NCI-H446 (cell line): Measurements from ENCODE around the gene SSR1.
"Not testable (repeated sequence)": the region's sequence is repeated elsewhere in the genome, so short reads cannot be mapped to it uniquely, and the experiment has no call there.

Experiments used
- DNase-seq, 2 experiments: peaks; one replicate each; lab custom pipeline; 2025; lab: John Stamatoyannopoulos, UW

Gene SSR1

DNA sequence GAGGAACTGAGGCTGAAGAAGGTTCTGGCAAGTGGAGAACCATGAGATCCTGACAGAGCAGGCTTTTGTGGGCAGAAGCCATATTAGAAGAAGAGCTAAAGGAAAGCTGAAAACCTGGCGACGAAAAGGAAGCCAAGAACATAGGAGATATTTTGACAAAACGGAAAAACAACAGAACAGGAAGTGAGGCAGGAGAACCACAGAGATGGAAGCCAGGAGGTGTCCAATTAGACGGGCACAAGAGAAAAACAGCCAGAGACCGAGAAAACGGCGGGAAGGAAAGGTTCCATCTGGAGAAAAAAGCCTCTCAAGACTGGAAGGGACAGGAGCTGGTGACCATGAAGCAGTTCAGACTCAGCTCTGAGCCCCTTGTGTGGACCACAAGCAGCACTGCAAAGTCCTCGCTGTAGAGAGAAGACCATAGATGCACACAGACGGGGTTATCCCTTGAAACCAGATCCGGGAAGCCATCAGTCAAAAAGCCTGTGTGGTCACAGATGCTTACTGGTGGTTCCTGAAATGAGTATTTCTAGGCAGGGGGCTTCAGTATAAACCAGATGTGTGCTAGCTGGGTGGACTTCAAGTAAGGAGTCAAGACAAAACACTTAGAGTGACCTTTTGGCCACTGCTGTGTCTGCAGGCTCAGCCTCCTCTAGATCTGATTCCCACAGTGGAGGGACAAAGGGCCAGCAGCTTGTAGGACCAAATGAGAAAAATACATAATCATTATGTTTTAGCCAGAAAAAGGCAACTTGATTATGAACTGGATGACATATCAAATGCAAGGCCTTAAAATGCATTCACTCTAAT, 30.7 kb downstream of the SSR1 start:
- no peak for DNase-seq

DNA sequence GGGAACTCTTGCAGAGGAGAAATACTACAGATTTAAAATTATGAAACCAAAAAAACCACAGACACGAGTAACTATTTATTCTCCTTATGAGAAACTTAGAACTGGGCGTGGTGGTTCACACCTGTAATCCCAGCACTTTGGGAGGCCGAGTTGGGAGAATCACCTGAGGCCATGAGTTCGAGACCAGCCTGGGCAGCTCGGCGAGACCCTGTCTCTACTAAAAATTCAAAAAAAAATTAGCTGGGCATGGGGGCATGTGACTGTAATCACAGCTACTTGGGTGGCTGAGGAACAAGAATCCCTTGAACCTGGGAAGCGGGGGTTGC, 36.8 kb downstream of the SSR1 start:
- no peak for DNase-seq

DNA sequence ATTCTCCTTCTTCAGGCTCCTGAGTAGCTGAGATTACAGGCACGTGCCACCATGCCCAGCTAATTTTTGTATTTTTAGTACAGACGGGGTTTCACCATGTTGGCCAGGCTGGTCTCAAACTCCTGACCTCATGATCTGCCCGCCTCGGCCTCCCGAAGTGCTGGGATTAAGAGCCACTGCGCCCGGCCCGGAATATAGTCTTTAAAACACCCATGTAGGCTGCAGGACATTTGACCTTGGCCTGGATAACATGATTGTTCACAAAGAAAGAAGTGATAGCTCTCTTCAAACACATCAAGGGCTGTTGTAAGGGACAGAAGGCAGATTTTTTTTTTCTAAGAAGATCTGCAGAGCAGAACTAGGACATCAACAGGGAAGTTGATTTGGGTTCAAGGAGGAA, 38.5 kb downstream of the SSR1 start:
- DNase-seq, result not testable (repeated sequence)

DNA sequence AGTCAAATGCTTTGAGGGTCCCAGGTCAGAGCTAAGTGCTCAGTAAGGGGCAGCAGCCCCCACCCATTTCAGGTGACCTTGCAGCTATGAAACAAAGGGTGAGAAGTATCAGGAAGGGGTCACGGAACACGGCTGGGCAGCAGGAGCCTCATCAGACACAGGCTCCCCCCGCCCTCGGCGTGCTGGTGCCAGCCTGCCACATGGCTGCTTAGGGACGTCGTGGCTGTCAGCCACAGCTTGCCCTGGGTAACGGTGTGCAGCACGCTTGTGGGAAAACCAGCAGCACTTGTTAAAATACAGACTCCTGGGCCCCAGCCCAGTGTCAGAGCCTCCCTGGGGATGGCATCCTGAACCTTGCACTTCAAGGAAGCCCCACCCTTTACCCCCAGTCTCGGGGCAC, 39.3 kb downstream of the SSR1 start:
- no peak for DNase-seq

DNA sequence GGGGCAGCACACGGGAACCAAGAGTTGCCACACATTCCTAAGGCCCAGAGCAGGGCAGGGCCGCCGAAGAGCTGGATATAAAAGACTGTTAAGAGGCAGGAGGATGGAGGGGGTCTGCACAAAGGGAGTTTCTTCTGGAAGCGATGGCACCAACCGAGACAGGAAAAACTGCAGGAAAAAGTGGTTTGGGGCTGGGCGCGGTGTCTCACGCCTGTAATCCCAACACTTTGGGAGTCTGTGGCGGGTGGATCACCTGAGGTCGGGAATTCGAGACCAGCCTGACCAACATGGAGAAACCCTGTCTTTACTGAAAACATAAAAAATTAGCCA, 41.8 kb downstream of the SSR1 start:
- DNase-seq, result no peak

DNA sequence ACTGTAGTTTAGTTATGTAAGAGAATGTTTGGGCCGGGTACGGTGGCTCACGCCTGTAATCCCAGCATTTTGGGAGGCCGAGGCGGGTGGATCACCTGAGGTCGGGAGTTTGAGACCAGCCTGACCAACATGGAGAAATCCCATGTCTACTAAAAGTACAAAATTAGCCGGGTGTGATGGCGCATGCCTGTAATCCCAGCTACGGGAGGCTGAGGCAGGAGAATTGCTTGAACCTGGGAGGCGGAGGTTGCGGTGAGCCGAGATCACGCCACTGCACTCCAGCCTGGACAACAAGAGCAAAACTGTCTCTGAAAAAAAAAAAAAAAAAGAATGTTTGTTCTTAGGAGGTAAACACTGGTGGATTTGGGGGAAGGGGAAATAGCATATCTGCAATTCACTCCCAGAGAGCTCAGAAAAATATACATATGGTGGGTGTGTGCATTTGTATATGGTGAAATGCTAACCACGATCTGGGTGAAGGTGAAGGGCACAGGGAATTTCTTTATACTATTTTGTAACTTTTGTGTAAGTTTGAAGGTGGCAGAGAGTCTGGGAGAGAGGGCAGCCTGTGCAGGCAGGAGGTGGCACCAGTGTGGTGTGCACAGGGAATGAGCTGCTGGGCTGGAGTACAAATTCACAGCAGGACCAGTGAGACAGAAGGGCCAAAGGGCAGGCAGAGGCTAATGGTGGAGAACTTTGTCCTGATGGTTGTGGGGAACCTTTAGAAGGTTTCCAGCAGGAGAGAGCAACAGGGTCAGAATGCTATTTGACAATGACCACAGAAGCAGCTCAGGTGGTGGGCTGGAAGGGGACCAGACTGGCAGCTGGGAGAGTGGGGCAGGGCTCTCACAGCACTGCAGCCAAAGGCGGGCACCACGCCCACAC, 42.4 kb downstream of the SSR1 start:
- peak in 1 of 2 experiments; percentile 32 for DNase-seq

DNA sequence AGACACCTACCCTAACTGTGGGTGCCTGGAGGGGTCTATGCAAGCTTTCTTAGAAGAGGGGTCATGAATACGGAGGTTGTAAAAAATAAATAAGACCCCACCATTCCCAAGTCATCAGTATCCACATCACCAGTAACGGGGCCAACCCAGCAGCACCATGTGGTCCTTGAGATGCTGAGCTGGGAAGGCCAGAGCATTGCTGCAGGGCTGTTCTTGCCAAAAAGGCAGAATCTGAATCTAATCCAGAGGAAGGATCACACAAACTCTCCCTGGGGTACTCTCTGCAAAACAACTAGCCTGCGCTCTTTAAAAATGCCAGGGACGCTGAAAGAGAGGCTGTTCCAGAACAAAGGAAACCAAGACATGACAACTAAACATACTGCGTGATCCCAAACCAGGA, 43.2 kb downstream of the SSR1 start:
- DNase-seq, result peak in 1 of 2 experiments; percentile 12

DNA sequence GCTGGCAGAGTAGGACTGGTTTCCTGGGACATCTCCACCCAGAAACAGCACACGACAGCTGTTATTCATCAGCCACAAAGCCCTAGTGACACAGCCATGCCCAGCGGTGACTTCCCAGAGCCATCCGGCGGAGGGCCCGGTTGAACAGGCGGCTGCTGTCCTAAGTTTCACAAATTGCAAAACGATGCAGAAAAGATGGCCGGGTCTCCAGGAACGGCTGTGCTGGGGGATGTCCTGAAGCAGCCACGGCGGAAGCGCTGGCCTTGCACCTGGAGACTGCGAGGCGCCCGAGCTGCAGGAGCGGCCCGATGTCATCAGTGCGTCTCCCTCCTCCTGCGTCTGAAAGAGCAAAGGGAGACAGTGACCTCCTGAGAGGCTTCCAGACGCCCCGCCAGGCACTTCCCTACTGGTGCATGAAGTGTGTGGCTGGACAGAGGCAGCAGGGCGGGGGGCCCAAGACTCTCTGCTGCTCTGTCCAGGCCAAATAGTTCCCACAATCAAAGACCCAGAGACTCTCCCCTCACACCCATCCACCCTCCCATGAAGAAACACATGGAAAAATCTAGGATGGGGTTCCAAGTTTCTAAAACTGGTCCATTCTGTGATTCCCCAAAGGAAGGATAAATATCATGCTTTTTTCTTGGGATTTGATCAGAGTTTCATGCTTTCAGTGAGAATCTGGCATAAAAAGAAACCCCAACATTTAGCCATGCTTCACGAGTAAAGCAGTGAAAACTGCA, 44.0 kb downstream of the SSR1 start:
- DNase-seq, result no peak

DNA sequence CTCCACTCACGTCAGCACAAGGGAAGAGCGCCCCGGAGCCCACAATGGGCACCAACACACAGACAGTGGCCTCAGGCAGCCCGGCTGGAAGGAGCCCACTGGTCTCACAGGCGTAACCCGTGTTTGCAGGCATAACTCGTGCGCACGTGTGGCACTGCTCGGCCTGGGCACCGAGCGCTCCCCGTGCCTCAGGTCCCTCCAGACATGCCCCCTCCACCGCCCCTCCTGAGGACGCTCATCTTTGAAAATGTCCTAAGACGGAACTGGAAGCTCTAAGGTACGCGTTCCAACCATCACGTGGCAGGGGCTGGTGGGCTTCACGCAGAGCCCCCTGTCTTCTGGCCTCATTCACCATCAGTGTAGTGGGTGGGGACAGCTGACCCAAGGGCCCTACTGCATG, 44.6 kb downstream of the SSR1 start:
- DNase-seq, result no peak

DNA sequence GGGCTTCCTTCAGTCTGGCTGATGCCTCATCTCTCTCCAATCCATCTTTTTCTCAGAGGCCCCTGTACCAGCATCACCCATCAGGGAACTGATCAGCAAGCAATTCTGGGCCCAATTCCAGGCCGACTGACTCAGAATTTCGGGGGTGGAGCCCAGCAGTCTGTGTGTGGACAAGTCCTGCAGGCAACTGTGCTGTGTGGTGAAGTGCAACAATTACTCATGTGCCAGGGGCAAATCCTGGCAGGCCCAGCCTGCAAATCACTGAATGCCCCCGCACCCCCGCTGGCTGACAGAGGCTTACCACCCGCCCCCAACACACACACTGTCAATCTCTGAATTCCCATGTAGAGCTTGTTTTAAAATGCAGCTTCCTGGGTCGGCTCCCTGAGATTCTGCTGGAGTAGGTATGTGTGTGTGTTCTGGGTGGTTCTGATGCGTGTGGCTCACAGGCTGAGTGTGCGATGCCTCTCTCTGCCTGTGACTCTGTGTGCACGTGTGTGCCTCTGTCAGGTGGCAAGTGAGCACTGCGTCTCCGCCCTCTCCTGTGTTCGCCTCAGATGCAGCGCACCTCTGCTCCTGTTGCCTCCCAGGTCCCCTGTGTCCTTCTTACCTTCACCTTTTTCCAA, 45.4 kb downstream of the SSR1 start:
- DNase-seq, result peak; percentile 77 to 85

DNA sequence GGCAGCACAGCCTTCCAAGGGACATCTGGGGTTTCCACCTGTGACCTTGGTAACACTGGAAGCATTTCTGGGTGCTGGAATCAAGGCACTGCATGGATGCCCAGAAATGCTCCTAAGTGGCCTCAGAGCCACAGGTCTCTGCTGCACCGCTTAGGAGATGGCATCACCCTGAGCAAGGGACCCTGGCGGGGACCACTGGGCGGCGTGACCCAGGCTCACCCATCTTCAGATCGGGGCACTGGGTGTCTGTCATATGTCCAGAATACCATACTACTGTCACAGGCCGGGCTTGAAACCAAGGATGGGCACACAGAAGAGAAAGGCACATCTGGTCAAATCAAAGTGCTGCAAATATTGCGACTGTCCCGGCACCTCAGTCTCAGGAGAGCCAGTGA, 45.9 kb downstream of the SSR1 start:
- DNase-seq, result no peak

DNA sequence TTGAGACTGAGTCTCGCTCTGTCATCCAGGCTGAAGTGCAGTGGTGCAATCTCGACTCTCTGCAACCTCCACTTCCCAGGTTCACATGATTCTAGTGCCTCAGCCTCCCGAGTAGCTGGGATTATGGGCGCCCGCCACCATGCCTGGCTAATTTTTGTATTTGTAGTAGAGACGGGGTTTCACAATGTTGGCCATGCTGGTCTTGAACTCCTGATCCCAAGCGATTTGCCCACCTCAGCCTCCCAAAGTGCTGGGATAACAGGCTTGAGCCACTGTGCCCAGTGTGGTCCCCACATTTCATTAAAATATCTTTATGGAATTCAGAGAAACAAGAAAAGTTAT, 47.6 kb downstream of the SSR1 start:
- not testable (repeated sequence) for DNase-seq

DNA sequence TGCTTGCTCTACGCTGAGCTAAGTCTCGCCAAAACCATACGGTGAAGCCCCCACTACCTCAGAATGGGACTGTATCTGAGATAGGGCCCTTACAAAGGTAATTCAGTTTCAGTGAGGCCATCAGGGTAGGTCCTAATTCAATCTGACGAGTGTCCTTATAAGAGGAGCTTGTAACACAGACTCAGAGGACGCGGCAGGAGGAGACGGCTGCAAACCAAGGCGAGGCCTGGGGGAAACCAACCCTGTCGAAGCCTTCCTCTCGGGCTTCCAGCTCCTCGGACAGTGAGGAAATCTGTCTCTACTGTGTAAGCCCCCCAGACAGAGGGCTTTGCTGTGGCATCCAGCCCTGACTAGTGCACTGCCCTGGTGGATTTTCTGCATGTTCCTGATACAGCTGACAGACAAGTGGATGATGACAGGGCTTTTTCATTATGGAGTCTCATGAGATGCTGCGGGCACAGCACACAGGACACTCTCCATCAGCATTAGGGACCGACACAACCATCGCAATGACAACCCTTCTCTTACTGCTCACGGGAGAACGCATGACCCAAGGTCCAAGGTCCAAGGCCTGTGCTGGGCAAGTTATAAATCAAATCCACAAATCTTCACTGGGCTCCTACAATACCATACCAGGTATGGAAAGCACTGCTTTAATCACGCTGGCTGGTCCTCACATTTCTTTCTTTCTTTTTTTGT, 48.2 kb downstream of the SSR1 start:
- no peak for DNase-seq

DNA sequence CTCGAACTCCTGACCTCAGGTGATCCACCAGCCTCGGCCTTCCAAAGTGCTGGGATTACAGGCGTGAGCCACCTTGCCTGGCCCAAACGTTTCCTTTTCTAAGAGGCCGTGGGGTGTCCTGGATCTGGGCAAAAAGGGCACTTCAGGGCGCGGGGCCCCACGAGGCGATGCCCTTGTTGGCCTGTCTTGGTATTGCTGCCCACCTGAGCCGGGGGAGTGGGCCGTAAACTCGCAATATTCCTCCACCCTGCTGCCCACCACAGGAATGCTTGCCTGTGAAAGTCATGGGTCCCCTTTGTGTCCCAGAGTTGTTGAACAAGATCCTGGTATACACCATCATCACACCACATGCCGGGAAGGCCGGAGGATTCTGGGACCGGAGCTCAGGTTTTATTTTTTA, 49.0 kb downstream of the SSR1 start:
- DNase-seq, result no peak

DNA sequence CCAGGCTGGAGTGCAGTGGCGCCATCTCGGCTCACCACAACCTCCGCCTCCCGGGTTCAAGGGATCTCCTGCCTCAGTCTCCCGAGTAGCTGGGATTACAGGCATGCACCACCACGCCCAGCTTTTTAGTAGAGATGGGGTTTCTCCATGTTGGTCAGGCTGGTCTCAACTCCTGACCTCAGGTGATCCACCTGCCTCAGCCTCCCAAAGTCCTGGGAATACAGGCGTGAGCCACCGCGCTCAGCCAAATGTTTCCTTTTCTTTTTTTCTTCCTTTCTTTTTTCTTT, 49.5 kb downstream of the SSR1 start:
- not testable (repeated sequence) for DNase-seq

DNA sequence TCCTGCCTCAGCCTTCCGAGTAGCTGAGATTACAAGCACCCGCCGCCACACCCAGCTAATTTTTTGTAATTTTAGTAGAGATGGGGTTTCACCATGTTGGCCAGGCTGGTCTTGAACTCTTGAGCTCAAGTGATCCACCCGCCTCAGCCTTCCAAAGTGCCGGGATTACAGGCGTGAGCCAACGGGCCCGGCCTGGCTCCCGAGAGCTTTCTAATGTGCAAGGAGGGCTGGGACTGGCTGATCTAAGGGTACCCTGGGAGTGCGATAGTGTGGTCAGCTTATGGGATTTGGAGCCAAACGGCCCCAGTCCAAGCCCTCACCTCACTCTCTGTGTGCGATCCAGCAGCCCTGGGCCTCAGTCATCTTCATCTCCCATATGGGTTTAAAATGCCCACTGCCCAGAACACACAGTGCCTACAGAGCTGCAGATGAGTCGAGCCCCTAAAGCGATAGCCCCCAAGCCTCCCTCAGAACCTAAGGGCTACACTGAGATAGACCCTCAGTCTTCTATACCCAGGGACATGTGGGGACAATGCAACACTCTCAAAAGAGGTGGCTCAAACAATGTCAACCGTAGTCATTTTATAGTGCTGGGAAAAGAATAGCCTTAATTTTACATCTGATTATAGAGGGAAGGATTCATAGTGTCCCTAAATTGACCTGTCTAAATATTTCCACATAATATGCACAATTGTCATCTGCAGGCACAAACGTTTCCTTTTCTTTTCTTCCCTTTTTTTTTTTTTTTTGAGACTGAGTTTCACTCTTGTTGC, 50.1 kb downstream of the SSR1 start:
- DNase-seq, result no peak

DNA sequence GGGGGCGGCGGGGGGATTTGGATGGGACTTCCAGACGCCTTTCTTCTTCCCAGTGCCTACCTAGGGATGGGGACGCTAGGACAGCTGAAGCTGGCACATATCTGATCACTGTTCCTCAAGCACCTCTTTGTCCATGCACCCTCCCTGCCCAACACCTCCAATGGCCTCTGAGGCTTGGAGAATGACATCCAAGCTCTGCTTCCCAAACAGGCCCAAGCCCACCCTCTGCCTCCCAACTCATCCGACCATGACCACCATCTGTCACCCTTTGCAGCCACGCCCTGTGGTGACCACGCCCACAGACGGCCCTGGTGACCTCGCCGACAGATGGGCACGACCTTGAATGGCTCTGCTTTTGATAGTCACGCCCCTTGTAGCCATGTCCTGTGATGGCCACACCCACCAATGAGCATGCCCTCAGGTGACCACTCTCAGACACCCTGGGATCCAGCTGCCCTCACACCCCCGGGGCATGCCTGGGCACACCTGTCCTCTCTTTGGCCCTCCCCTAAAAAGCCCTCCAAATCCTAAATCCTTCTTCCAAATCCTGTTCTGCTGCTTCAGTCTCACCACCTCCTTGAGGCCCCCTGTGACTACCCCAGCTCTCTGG, 51.0 kb downstream of the SSR1 start:
- DNase-seq, result peak in 1 of 2 experiments; percentile 41

DNA sequence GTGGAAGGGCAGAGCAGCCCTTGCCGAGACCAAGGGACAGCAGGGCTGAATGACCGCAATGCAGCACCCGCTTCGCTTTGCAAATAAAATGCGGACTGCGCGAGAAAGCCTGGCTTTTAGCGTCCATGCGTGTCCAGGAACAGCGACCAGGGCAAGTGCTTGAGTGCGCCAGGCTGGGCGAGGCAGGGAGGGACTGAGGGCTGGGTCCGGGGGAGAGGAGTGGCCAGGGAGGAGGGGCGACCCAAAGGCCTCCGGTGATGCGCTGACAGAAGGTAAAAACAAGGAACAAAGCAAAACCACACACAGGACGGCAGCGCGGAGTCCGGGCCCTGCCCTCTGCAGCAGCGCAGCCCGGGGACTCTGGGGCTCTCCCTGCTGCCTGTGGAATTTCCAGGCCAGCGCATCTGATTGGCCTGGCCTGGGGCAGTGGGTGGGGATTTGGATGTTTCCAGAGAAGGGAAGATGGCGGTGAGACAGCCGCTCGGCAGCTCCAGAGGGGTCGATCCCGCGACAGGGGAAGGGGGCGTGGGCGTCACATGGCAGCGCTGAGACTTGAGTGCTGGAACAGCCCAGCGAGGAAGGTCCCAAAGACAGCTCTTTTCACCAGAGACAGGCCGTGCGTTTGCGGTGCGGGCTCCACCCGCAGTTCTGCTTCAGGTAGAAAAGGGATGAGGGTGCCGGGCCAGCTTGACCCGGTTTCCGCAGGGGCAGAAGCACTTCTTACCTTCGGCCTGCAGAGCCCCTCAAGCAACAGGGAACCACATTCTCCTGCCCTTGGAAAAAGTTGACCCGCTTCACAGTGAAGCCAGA, 51.8 kb downstream of the SSR1 start:
- peak; percentile 35 to 77 for DNase-seq

DNA sequence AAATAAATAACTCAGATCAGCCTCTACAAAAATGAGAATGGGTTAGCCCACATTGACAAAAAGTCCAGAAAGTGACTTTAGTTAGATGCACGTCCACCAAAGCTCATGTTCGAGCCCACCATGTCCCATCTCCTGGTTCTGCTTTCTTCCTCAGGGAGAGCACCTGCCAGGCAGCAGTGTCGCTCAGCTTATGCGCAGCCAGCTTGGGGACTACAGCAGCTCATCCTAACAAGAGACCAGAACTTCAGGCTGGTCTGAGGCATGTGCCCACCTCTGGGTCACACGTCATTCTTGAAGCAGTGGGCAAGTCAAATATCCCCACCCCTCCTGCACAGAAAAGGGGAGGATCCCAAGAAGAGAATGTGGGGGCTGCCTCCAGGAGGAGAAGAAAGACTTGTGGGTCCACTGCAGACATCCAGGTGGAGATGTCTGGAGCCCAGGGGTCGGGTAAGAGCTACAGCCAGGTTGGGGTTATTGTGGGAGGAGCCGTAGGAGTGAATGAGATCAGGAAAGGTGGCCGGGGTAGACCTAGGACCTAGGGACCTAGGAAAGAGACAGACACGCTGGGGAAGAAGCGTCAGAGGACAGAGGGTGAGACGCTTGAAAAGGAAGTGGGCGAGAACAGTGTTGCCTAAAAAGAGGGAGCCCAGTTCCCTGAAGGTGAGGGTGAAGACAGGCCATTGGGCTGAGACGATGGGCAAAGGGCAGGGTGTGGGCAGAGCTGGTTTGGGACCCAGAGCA, 52.5 kb downstream of the SSR1 start:
- DNase-seq, result no peak
